Muscle layer of colon (tissue), 2 donors: ENCODE data around the gene CLASP1.
"Not testable (repeated sequence)": the region's sequence is repeated elsewhere in the genome, so short reads cannot be mapped to it uniquely, and the experiment has no call there.

Experiments used
- H3K27ac ChIP-seq: one replicate; pipeline ENCODE4 v1.7.0; 2013; ENCODE audit warnings: low read depth, mild to moderate bottlenecking, low read length, moderate library complexity
- H3K27me3 ChIP-seq, 2 donors: one replicate each; pipeline ENCODE4 v1.7.0; 2013; ENCODE audit warnings: low read length in 2 of 2, mild to moderate bottlenecking in 2 of 2; ENCODE audit not compliant: insufficient read depth in 2 of 2, control insufficient read depth in 1 of 2
- H3K36me3 ChIP-seq: one replicate; pipeline ENCODE4 v1.7.0; 2013; ENCODE audit warnings: mild to moderate bottlenecking, low read length; ENCODE audit not compliant: insufficient read depth
- H3K4me1 ChIP-seq: one replicate; pipeline ENCODE4 v1.7.0; 2013; ENCODE audit warnings: mild to moderate bottlenecking, low read length; ENCODE audit not compliant: insufficient read depth
- H3K4me3 ChIP-seq, 2 donors: one replicate each; pipeline ENCODE4 v1.7.0; 2013; ENCODE audit warnings: low read length in 2 of 2, low read depth in 1 of 2, mild to moderate bottlenecking in 1 of 2, moderate library complexity in 1 of 2
- H3K9ac ChIP-seq: one replicate; pipeline ENCODE4 v1.7.0; 2013; ENCODE audit warnings: low read length
- H3K9me3 ChIP-seq: one replicate; pipeline ENCODE4 v1.7.0; 2013; ENCODE audit warnings: mild to moderate bottlenecking, low read length
- donor health status: abdominal sarcoma.
- donor health status: Adenocarcinoma of cecum.

The CLASP1 gene

GRCh38 chr2:121686218-121686617 is 37.0 kb upstream of the CLASP1 start:
- H3K4me3 ChIP-seq, result no peak overlapping the region

GRCh38 chr2:121682396-121683298 is 33.4 kb upstream of the CLASP1 start:
- Histone ChIP-seq H3K27ac (no peak overlapping the region), H3K27me3 (no peaks in the 10 kb centered on the region), H3K4me3 (peak overlapping the region in 1 of 2 donors; percentile 27), H3K4me1 (no peaks in the 10 kb centered on the region), H3K9ac (no peak overlapping the region), H3K36me3 (no peaks in the 10 kb centered on the region), H3K9me3 (peaks cover 12% of the 10 kb centered on the region)

More at GRCh38 chr2:121686218-121686617, 37.0 kb upstream of the CLASP1 start:
- no peak overlapping the region for H3K9ac ChIP-seq
- peaks cover 12% of the 10 kb centered on the region for H3K9me3 ChIP-seq
- H3K4me1 ChIP-seq, result no peaks in the 10 kb centered on the region
- H3K27ac ChIP-seq, result no peak overlapping the region
- no peaks in the 10 kb centered on the region for H3K36me3 ChIP-seq
- no peaks in the 10 kb centered on the region for H3K27me3 ChIP-seq

- no peaks in the 10 kb centered on the region for H3K36me3 ChIP-seq
- no peak overlapping the region for H3K27ac ChIP-seq
- no peaks in the 10 kb centered on the region for H3K4me1 ChIP-seq
- no peak overlapping the region for H3K9ac ChIP-seq
- no peak overlapping the region for H3K4me3 ChIP-seq
- H3K9me3 ChIP-seq, result peaks cover 8% of the 10 kb centered on the region
- H3K27me3 ChIP-seq, result no peaks in the 10 kb centered on the region
Measured at GRCh38 chr2:121677855-121678254, 28.6 kb upstream of the CLASP1 start.

- not testable (repeated sequence) for H3K4me1 ChIP-seq, H3K27me3 ChIP-seq, H3K36me3 ChIP-seq, H3K27ac ChIP-seq, H3K9ac ChIP-seq, H3K9me3 ChIP-seq, H3K4me3 ChIP-seq
Measured at GRCh38 chr2:121671621-121672020, 22.4 kb upstream of the CLASP1 start.

GRCh38 chr2:121670181-121670580 is 20.9 kb upstream of the CLASP1 start:
- no peak overlapping the region for H3K27ac ChIP-seq
- H3K27me3 ChIP-seq, result no peaks in the 10 kb centered on the region
- H3K36me3 ChIP-seq, result no peaks in the 10 kb centered on the region
- no peaks in the 10 kb centered on the region for H3K4me1 ChIP-seq
- H3K9ac ChIP-seq, result no peak overlapping the region
- no peaks in the 10 kb centered on the region for H3K9me3 ChIP-seq
- H3K4me3 ChIP-seq, result no peak overlapping the region

- no peaks in the 10 kb centered on the region for H3K9me3 ChIP-seq
- H3K4me1 ChIP-seq, result peaks cover 3% of the 10 kb centered on the region
- no peaks in the 10 kb centered on the region for H3K36me3 ChIP-seq
- no peaks in the 10 kb centered on the region for H3K27me3 ChIP-seq
- H3K4me3 ChIP-seq, result no peak overlapping the region
- H3K9ac ChIP-seq, result no peak overlapping the region
- H3K27ac ChIP-seq, result no peak overlapping the region
Measured at GRCh38 chr2:121667618-121668017, 18.4 kb upstream of the CLASP1 start.

- no peak overlapping the region for H3K27ac ChIP-seq
- H3K9ac ChIP-seq, result no peak overlapping the region
- no peaks in the 10 kb centered on the region for H3K36me3 ChIP-seq
- H3K9me3 ChIP-seq, result no peaks in the 10 kb centered on the region
- H3K4me1 ChIP-seq, result peaks cover 3% of the 10 kb centered on the region
- no peaks in the 10 kb centered on the region for H3K27me3 ChIP-seq
- H3K4me3 ChIP-seq, result no peak overlapping the region
Measured at GRCh38 chr2:121666042-121666441, 16.8 kb upstream of the CLASP1 start.

GRCh38 chr2:121665504-121665903 is 16.2 kb upstream of the CLASP1 start:
- no peak overlapping the region for H3K4me3 ChIP-seq
- no peak overlapping the region for H3K9ac ChIP-seq
- H3K27me3 ChIP-seq, result no peaks in the 10 kb centered on the region
- H3K36me3 ChIP-seq, result no peaks in the 10 kb centered on the region
- no peaks in the 10 kb centered on the region for H3K9me3 ChIP-seq
- no peak overlapping the region for H3K27ac ChIP-seq
- peaks cover 3% of the 10 kb centered on the region for H3K4me1 ChIP-seq

GRCh38 chr2:121664713-121665112 is 15.5 kb upstream of the CLASP1 start:
- Histone ChIP-seq H3K36me3 (no peaks in the 10 kb centered on the region), H3K27me3 (no peaks in the 10 kb centered on the region), H3K9ac (no peak overlapping the region), H3K4me1 (peaks cover 3% of the 10 kb centered on the region), H3K4me3 (no peak overlapping the region), H3K9me3 (no peaks in the 10 kb centered on the region), H3K27ac (no peak overlapping the region)

GRCh38 chr2:121664086-121664485 is 14.8 kb upstream of the CLASP1 start:
- Histone ChIP-seq H3K9ac (no peak overlapping the region), H3K9me3 (no peaks in the 10 kb centered on the region), H3K36me3 (no peaks in the 10 kb centered on the region), H3K27me3 (no peaks in the 10 kb centered on the region), H3K4me3 (no peak overlapping the region), H3K27ac (no peak overlapping the region), H3K4me1 (peaks cover 3% of the 10 kb centered on the region)

- H3K9me3 ChIP-seq, result no peaks in the 10 kb centered on the region
- peaks cover 3% of the 10 kb centered on the region for H3K4me1 ChIP-seq
- H3K27ac ChIP-seq, result no peak overlapping the region
- H3K4me3 ChIP-seq, result no peak overlapping the region
- no peaks in the 10 kb centered on the region for H3K27me3 ChIP-seq
- H3K9ac ChIP-seq, result no peak overlapping the region
- no peaks in the 10 kb centered on the region for H3K36me3 ChIP-seq
Measured at GRCh38 chr2:121663434-121663833, 14.2 kb upstream of the CLASP1 start.

- Histone ChIP-seq H3K27ac (no peak overlapping the region), H3K36me3 (no peaks in the 10 kb centered on the region), H3K4me3 (no peak overlapping the region), H3K27me3 (no peaks in the 10 kb centered on the region), H3K9me3 (no peaks in the 10 kb centered on the region), H3K4me1 (peaks cover 3% of the 10 kb centered on the region), H3K9ac (no peak overlapping the region)
Measured at GRCh38 chr2:121662656-121663055, 13.4 kb upstream of the CLASP1 start.
